HFF-Myc (cell line): ENCODE measurements around the gene ACSM2A.
"Not testable (repeated sequence)": the region's sequence is repeated elsewhere in the genome, so short reads cannot be mapped to it uniquely, and the experiment has no call there.

Source experiments
- DNase-seq: peaks from one replicate; pipeline ENCODE4 v3.0.0-alpha.2; 2011; ENCODE audit warnings: low read depth; ENCODE audit errors: extremely low read depth
- H3K4me3 ChIP-seq: replicated peaks from 2 replicates; pipeline ENCODE4 v1.5.1; 2011; ENCODE audit warnings: low read depth, mild to moderate bottlenecking, control low read depth, low read length
- TF ChIP-seq, protein P1 (sequence below): IDR thresholded peaks from 2 replicates; pipeline ENCODE4 v1.5.1; 2012; ENCODE audit warnings: mild to moderate bottlenecking, low read depth, low read length, control low read depth; ENCODE audit errors: missing control alignments

Gene ACSM2A, protein sequence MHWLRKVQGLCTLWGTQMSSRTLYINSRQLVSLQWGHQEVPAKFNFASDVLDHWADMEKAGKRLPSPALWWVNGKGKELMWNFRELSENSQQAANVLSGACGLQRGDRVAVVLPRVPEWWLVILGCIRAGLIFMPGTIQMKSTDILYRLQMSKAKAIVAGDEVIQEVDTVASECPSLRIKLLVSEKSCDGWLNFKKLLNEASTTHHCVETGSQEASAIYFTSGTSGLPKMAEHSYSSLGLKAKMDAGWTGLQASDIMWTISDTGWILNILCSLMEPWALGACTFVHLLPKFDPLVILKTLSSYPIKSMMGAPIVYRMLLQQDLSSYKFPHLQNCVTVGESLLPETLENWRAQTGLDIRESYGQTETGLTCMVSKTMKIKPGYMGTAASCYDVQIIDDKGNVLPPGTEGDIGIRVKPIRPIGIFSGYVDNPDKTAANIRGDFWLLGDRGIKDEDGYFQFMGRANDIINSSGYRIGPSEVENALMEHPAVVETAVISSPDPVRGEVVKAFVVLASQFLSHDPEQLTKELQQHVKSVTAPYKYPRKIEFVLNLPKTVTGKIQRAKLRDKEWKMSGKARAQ

DNA sequence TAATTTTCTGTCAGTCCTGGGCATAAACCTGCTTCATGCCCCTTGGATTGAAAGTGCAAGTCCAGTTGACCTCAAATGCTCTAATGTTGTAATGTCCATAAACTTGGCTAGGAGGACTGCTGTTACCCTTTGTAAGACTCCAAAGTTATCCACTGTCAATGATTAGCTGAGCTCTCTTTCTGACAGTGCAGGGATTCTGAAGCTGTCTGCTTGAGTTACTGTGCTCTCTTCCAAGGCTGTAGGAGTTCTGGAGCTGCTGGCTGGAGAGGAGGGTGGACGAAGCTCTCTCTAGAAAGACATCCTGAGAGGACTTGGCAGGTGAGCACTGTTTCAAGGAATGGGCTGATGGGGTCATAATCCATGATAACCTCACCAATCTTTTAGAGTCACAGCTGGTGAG is at the start of gene ACSM2A:
ACSM2A (plus strand) TSS at position 158 of the 400 bp plus-strand sequence. CDS start 8,594 bp downstream, outside the sequence.
- not testable (repeated sequence) for H3K4me3 ChIP-seq, DNase-seq

DNA sequence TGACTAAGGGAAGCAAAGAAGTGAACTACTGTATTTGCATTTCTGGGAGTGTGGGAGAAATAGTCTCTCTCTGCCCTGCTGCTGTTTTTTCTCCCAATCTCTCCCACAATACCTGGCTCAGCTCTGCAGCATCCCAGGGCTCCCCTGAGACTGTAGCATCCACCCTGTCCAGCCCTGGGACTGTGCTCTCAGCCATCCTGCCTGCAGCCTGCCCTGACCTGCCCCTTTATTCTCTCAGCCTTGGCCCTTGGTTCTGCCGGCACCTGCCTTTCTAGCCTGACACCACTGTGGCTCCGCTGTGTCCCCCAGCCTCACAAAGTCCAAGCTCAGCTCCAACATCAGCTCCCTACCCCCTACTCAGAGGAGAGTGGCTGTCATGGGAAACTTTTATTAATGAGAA is 48.7 kb upstream of the ACSM2A start:
- no peak overlapping the region for H3K4me3 ChIP-seq
- DNase-seq = no peak
- TF ChIP-seq, protein P1, sequence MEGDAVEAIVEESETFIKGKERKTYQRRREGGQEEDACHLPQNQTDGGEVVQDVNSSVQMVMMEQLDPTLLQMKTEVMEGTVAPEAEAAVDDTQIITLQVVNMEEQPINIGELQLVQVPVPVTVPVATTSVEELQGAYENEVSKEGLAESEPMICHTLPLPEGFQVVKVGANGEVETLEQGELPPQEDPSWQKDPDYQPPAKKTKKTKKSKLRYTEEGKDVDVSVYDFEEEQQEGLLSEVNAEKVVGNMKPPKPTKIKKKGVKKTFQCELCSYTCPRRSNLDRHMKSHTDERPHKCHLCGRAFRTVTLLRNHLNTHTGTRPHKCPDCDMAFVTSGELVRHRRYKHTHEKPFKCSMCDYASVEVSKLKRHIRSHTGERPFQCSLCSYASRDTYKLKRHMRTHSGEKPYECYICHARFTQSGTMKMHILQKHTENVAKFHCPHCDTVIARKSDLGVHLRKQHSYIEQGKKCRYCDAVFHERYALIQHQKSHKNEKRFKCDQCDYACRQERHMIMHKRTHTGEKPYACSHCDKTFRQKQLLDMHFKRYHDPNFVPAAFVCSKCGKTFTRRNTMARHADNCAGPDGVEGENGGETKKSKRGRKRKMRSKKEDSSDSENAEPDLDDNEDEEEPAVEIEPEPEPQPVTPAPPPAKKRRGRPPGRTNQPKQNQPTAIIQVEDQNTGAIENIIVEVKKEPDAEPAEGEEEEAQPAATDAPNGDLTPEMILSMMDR = no peak

DNA sequence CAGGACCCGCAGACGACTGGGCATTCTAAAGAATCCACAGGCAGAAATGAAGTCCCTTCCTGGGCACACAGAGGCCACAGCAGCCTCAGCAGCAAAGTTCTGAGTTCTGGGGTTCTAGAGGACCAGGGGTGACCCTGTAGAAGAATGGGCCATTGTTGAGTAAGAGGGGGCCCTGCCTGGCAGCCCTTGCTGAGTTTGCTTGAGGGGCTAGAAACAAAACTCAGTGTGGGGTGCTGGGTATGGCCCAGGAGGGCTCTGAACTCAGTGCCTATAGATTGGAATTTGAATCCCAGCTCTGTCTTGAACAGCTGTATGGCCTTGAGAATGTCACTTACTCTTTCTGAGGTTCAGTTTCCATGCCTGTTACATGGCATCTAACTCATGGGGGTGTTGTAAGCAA is 46.7 kb upstream of the ACSM2A start, which contains the start of gene PDILT:
PDILT (minus strand) TSS at position 101 of the 400 bp plus-strand sequence. CDS start 5,437 bp downstream, outside the sequence.
- H3K4me3 ChIP-seq = no peak within 1 kb of the TSS
- TF ChIP-seq, protein P1 = no peak
- DNase-seq = no peak

DNA sequence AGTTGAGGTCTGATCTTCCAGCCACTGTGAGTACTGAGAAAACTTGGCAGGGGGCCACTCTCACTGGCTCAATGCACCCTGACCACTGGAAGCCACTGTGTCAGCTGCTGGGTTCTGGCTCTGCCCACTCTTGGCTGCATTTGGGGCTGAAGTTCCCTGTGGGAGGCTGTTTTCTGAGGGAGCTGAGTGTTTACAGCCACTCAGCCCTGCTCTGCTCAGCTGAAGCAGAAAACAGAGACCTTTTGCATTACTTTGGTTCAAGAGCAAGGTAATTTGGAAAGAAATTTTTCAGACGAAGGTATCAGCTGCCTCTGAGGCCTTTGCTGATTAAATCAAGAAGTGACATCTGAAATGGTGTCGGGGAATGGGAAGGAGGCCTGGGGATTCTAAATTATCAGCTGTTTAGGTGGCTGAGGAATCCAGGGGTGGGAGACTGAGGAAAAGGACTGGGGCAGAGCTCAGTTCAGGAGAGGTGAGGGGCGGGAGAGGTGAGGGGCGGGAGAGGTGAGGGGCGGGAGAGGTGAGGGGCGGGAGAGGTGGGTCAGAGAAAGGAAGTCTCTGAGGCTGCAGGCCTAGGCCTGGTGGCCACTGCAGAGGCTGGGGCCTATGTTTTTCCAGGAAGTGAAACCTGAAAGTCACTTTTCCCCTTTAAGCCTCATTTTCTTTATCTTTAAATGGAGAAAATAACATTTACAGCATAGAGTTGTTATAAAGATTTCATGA is 41.8 kb upstream of the ACSM2A start, which contains the start of gene ACSM5:
ACSM5 (plus strand) TSS at position 137 of the 723 bp plus-strand sequence. CDS start 1,951 bp downstream, outside the sequence.
- TF ChIP-seq, protein P1 = no peak
- DNase-seq = no peak
- H3K4me3 ChIP-seq = no peak within 1 kb of the TSS

DNA sequence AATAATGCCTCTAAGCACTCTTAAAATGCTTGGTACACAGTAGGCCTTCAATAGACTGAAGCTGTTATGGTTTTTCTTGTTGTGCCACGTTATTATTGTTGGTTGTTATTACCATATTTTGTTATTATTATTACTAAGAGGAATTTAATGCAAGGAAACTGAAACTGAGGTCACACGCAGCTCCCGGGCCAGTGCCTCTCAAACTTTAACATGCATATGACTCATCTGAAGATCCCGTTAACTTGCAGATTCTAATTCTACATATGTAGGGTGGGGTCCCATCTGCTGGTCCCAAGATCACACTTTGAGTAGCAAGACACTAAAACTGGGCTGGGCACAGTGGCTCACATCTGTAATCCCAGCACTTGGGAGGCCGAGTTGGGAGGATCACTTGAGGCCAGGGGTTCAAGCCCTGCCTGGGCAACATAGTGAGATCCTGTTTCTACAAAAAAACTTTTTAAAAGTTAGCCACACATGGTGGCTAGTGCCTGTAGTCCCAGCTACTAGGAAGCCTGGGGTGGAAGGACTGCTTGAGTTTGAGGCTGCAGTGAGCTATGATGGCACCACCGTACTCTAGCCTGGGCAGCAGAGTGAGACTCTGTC is 41.1 kb upstream of the ACSM2A start:
- DNase-seq = no peak
- TF ChIP-seq, protein P1 = no peak
- no peak overlapping the region for H3K4me3 ChIP-seq

DNA sequence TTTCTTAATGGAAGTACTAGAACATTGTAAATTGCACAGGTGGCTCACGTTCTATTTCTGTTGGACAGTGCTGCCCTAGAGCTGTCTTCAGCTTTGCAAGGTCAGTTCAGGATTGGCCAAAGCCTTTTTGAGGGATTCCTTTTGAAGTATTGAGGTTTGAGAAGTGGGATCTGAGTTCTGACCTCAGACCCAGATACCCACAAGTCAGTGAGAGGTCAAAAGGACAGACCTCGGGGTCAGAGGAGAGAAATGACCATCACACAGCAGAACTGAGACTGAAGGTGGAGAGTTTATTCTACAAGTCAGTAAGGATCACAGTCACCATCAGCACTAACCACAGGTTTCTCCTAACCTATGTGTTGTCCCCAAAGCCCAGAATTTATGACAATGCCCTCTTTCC is 40.3 kb upstream of the ACSM2A start:
- no peak overlapping the region for H3K4me3 ChIP-seq
- TF ChIP-seq, protein P1 = no peak
- no peak for DNase-seq
